ENCODE measurements around the gene ZNF396. TPM values are rescaled to one million over a fixed set of nuclear protein-coding genes. Genes with fewer than 3 reads are reported as not detected.

ZNF396 gene
- 1.5 TPM for total RNA-seq

DNA sequence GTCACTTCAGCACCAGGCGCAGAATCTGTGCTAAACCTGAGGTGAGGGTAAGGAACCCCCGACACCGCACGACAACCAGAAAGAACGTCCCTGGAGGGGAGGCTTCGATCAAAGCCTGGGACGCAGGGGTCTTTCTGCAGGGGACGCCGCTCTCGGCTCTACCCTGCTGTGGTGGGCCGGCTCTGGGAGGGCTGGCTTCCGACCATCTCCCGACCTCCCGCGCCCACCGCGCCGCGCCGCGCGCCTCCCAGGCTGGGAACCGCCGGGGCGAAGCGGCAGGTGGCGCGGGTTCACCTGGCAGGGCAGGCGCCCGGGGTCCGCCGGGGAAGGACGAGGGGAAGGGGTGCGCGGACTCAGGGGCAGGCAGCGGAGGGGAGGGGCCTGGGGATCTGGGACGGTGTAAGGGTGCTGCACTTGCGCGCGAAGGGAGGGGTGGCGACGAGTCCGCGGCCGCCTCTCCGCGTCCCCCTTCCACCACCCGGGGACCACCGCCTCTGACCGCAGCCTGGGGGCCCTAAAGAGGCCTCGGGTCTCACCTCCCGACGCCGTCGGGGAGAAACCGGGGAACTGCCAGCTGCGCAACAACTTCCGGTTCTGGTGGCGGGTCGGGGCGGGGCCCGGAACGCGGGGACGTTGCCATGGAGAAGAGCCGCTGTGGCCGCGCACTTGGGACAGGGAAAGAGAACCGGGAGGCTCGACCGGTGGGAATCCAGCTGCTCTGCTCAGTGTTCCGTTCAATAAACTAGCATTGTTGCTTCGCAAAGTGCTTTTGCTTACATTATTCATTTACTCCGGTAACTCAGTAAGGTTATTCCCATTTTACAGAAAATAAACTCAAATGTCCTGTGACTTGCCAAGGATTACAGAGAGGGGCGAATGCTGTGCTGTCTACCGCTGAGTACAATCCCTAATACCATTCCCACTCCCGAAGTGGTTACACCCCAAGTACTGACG is at the start of gene ZNF396:
ZNF396 (minus strand) TSS at position 596 of the 954 bp plus-strand sequence. CDS start 3,045 bp downstream, outside the sequence.
- DNase-seq: peak; percentile 82

GRCh38 chr18:35426786-35427185 is 49.6 kb upstream of the ZNF396 start:
- no peak for DNase-seq

GRCh38 chr18:35424356-35424755 is 47.2 kb upstream of the ZNF396 start:
- no peak for DNase-seq

DNA sequence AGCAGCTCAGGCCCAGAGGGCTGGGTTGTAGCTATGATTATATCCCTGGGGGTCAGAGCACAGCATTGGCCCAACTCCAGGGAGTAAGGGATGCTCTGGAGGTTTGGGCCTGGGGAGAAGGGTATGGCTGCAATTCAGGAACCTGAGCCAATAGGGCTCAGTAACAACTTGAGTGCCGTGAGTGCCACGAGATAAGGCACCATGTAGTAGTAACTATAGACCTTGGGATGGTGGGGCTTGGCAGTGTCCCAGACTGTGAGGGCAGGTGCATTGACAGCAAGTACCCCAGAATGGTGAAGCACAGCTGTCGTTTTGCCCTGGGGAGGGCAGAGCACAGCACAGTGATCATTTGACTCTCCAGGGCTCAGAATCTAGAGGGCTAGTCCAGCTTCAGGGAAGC is 45.1 kb upstream of the ZNF396 start:
- DNase-seq: peak; percentile 50

DNA sequence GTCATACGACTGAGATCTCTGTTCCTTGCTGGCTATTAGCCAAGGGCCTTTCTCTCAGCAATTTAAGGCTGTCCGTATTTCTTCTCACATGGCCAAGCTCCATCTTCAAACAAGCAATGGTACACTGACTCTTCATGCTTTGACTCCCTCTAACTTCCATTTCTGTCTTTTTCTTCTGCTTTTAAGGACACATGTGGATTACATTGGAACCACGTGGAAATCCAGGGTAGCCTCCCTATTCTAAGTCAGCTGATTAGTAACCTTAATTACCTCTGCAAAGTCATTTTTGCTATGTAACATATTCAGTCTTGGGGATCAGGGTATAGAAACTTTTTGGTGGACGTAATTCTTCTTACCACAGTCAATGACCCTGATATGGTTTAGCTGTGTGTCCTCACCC is 41.5 kb upstream of the ZNF396 start:
- DNase-seq: no peak

GRCh38 chr18:35417223-35417622 is 40.1 kb upstream of the ZNF396 start:
- DNase-seq: no peak

DNA sequence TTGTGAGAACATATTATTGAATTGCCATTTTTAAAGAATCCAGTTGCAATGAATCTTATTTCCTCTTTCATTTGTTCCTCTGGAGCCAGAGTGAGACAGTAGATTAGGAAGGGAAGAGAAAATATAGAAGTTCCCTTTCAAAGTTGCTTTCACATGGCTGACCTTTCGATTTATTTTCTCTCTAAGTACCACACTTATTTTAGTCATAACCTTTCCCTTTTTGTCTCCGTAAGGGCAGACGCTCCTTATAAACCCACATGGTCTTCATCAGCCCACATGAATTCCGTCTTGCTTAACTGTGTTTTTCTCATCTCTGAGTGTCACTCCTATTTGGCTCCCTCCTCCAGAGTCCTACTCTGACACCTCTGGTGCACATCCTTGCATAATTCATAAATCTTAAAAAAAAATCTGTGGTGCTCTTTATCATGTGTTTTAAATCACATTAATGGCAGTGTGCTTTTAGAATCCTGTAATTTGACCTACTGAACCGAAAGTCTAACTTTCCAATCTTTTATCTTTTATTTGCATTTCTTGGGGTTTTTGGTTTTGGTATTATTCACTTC is 38.5 kb upstream of the ZNF396 start:
- no peak for DNase-seq

- no peak for DNase-seq
These were observed 36.0 kb upstream of the ZNF396 start for GRCh38 chr18:35413163-35413511.

DNA sequence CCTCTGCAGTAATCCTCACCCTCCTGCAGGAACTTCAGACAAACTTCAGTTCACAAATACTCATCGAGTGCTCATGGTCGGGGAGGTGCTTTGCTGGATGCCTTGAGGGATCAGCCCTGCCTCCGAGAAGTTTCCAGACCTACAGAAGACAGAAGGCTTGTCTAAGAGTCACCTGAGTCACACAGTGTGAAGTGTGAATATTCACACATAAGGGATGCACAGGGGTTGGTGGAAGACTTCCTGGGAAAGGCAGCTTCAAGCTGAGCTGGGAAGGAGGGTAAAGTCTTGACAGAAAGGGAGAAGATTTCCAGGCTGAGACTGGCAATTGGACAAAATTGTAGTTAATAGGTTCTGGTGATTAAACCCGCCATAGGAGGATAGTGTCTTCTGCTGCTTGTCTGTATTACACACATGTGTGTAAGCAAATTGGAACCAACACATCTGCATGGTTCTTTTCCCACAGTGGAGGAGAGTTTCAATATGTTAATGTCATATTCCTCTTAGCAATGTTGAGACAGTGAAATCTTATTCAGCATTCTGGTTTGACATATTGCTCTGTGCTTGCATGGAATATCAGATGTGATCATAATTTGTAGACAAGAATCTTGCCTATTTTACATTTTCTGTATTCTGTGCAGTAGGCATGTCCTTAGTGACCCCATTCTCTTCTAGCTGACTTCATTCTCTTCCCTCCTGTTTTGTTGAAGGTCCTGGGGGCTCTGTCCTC is 34.7 kb upstream of the ZNF396 start:
- no peak for DNase-seq

GRCh38 chr18:35410561-35410960 is 33.4 kb upstream of the ZNF396 start:
- DNase-seq: no peak

- no peak for DNase-seq
These were observed 32.8 kb upstream of the ZNF396 start for GRCh38 chr18:35409911-35410310.

- no peak for DNase-seq
These were observed 31.7 kb upstream of the ZNF396 start for GRCh38 chr18:35408843-35409261.

GRCh38 chr18:35407871-35408481 is 30.8 kb upstream of the ZNF396 start:
- peak; percentile 85 for DNase-seq

- no peak for DNase-seq
These were observed 29.5 kb upstream of the ZNF396 start for GRCh38 chr18:35406666-35407065.

- no peak for DNase-seq
These were observed 20.8 kb upstream of the ZNF396 start for GRCh38 chr18:35397976-35398375.

DNA sequence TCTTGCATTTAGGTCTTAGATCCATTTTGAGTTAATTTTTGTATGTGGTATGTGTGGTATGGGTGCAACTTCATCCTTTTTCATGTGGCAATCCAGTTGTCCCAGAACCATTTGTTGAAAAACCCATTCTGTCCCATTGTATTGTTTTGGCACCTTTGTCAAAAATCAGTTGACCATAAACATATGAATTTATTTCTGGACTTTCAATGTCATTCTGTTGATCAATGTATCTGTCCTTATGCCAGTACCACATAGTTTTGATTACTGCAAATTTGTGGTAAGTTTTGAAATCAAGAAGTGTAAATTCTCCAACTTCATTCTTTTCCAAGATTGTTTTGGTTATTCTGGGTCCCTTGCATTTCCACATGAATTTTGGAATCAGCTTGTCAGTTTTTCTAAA is 16.6 kb upstream of the ZNF396 start:
- no peak for DNase-seq

DNA sequence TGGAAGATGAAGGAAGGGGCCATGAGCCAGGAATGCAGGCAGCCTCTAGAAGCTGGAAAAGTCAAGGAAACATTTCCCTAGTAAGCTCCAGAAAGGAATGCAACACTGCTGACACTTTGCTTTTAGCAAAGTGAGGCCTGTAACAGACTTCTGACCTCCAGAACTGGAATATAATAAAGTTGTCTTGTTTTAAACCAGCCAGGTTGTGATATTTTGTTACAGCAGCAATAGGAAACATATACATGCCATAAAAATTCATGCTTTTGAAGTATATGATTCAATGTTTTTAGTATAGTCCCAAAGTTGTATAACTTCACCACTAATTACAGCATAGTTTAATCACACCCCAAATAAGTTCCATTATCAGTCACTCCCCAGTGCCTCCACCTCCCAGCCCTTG is 15.2 kb upstream of the ZNF396 start:
- DNase-seq: no peak

DNA sequence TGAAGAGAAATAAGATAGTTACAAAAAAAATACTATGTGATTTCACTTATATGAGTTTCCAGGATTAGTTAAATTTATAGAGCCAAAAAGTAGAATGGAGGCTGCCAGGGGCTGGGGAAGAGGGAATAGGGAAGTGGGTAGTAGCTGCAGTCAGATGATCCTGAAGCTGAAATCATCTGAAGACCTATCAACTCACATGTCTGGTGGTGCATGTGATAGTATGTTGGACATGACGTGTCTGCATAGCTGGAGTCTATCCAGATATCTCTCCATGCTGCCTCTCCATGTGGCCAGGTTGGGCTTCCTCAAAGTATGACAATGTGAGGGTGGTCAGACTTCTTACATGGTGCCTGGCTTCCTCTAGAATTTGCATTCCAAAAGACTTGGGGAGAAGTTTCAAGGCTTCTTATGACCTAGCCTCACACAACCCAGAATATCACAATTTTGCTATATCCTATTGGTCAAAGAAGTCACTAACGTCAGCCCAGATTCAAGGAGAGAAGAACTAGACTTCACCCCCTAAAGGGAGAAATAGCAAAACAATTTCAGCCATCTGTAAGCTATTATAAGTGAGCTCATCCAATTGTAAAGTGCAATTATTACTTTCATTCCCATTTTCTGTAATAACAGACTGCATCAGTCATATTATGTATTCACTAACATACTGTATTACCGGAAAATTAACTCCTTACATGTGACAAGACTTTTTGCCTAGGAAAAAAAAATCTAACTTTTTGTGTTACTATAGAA is 14.0 kb upstream of the ZNF396 start:
- no peak for DNase-seq

DNA sequence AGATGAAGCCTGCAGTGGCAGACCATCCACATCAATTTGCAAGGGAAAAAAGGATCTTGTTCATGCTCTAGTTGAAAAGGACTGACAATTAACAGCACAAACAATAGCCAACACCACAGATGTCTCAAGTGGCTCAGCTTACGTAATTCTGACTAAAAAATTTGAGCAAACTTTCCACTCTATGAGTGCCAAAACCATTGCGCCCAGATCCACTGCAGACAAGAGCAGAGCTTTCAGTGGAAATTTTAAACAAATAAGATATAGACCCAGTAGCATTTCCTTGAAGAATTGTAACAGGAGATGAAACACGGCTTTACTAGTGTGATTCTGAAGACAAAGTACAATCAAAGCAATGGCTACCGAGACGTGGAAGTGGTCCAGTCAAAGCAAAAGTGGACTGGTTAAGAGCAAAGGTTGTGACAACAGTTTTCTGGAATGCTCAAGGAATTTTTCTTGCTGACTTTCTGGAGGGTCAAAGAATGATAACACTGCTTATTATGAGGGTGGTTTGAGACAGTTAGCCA is 12.0 kb upstream of the ZNF396 start:
- DNase-seq: no peak

DNA sequence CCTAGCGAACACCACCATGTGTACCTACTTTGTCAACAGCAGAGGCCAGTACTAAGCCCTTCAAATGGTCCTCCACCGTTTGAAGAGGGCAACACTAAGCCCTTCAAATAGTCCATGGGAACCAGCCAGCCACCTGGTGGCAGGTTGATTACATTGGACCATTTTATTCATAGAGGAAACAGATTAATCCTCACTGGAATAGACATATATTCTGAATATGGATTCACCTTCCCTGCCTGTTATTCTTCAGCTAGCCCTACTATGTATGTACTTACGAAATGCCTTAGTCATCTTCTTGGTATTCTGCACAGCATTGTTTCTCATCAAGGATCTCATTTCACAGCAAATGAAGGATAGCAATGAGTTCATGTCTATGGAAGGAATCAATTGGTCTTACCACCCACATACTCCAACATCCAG is 10.0 kb upstream of the ZNF396 start:
- DNase-seq: no peak

DNA sequence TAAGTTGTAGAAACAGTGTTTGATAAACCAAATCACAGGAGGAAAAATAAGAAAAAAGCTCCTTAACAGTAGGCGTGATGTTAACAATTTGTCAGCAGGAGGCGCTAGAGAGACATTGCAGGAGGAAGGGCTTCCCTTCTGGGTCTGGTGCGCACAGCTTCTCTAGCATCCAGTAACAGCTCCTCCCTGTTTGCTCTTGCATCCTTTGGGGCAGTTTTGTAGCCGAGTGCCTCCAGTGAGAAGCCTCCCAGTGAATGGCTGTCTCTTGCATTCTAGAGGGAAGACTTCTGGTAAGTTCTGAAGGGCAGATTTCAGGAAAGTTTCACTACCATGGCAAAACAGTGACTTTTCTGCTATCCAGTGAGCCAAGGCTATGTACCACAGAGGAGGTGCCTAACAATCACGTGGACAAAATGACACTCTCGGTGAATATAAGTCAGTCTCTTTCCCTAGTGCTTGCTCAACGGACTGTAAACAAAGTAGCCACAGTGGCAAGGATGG is 9.5 kb upstream of the ZNF396 start:
- peak; percentile 85 for DNase-seq
